ENCODE results near the gene BACE1-AS. TPM values are rescaled to one million over a fixed set of nuclear protein-coding genes. Genes with fewer than 3 reads are reported as not detected.

The BACE1-AS gene
- total and polyA plus RNA-seq, 2 experiments from 2014 or later: 10.6 to 19.6 TPM

DNA sequence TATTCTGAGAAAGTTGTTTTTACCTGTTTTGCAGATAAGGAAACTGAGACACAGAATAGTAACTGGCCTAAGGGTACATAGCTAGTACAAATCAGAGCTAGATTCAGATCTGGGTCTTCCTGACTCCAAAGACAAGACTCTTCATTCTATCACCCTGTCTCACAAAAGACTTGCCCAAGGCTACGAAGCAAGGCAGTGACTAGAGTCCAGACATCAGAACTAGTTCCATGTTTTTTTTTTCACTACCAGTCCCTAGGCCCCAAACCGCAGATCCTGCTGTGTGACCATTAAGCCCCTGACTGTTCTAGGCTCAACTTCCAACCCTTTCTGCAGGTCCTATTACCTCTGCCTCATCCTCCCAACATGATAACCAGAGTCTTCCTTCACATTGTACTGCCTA, 1.5 kb downstream of the BACE1-AS start:
- Mint-ChIP-seq H3K27ac (no peak overlapping the region), H3K4me3 (no peak overlapping the region), H3K27me3 (ENCODE audit: insufficient read depth, low read depth, poor library complexity) (peaks cover 12% of the 10 kb centered on the region), H3K9me3 (no peaks in the 10 kb centered on the region), H3K36me3 (ENCODE audit: low read depth) (peaks cover 19% of the 10 kb centered on the region), H3K4me1 (no peaks in the 10 kb centered on the region)
- no peak overlapping the region for H3K4me3 ChIP-seq
- TF ChIP-seq ZNF114 (CRISPR knock-in tag; IDR thresholded peaks at IDR 0.05) (no peak), STAT1 (IDR thresholded peaks at IDR 0.05; ENCODE audit: unreplicated experiment) (no peak), ZNF331 (CRISPR knock-in tag; IDR thresholded peaks at IDR 0.05; ENCODE audit: low read depth) (no peak), JUNB (IDR thresholded peaks at IDR 0.05; ENCODE audit: unreplicated experiment) (no peak), EZH2 (IDR thresholded peaks at IDR 0.05; ENCODE audit: low read depth, unreplicated experiment) (no peak), NANOG (IDR thresholded peaks at IDR 0.05; ENCODE audit: borderline replicate concordance) (no peak), EZH2phosphoT487 (IDR thresholded peaks at IDR 0.05; ENCODE audit: unreplicated experiment) (no peak), POLR2AphosphoS5 (IDR thresholded peaks at IDR 0.05; ENCODE audit: low read depth) (no peak)
- TF ChIP-seq, protein P1, sequence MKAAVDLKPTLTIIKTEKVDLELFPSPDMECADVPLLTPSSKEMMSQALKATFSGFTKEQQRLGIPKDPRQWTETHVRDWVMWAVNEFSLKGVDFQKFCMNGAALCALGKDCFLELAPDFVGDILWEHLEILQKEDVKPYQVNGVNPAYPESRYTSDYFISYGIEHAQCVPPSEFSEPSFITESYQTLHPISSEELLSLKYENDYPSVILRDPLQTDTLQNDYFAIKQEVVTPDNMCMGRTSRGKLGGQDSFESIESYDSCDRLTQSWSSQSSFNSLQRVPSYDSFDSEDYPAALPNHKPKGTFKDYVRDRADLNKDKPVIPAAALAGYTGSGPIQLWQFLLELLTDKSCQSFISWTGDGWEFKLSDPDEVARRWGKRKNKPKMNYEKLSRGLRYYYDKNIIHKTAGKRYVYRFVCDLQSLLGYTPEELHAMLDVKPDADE (IDR thresholded peaks at IDR 0.05): no peak
- TF ChIP-seq, protein P2, sequence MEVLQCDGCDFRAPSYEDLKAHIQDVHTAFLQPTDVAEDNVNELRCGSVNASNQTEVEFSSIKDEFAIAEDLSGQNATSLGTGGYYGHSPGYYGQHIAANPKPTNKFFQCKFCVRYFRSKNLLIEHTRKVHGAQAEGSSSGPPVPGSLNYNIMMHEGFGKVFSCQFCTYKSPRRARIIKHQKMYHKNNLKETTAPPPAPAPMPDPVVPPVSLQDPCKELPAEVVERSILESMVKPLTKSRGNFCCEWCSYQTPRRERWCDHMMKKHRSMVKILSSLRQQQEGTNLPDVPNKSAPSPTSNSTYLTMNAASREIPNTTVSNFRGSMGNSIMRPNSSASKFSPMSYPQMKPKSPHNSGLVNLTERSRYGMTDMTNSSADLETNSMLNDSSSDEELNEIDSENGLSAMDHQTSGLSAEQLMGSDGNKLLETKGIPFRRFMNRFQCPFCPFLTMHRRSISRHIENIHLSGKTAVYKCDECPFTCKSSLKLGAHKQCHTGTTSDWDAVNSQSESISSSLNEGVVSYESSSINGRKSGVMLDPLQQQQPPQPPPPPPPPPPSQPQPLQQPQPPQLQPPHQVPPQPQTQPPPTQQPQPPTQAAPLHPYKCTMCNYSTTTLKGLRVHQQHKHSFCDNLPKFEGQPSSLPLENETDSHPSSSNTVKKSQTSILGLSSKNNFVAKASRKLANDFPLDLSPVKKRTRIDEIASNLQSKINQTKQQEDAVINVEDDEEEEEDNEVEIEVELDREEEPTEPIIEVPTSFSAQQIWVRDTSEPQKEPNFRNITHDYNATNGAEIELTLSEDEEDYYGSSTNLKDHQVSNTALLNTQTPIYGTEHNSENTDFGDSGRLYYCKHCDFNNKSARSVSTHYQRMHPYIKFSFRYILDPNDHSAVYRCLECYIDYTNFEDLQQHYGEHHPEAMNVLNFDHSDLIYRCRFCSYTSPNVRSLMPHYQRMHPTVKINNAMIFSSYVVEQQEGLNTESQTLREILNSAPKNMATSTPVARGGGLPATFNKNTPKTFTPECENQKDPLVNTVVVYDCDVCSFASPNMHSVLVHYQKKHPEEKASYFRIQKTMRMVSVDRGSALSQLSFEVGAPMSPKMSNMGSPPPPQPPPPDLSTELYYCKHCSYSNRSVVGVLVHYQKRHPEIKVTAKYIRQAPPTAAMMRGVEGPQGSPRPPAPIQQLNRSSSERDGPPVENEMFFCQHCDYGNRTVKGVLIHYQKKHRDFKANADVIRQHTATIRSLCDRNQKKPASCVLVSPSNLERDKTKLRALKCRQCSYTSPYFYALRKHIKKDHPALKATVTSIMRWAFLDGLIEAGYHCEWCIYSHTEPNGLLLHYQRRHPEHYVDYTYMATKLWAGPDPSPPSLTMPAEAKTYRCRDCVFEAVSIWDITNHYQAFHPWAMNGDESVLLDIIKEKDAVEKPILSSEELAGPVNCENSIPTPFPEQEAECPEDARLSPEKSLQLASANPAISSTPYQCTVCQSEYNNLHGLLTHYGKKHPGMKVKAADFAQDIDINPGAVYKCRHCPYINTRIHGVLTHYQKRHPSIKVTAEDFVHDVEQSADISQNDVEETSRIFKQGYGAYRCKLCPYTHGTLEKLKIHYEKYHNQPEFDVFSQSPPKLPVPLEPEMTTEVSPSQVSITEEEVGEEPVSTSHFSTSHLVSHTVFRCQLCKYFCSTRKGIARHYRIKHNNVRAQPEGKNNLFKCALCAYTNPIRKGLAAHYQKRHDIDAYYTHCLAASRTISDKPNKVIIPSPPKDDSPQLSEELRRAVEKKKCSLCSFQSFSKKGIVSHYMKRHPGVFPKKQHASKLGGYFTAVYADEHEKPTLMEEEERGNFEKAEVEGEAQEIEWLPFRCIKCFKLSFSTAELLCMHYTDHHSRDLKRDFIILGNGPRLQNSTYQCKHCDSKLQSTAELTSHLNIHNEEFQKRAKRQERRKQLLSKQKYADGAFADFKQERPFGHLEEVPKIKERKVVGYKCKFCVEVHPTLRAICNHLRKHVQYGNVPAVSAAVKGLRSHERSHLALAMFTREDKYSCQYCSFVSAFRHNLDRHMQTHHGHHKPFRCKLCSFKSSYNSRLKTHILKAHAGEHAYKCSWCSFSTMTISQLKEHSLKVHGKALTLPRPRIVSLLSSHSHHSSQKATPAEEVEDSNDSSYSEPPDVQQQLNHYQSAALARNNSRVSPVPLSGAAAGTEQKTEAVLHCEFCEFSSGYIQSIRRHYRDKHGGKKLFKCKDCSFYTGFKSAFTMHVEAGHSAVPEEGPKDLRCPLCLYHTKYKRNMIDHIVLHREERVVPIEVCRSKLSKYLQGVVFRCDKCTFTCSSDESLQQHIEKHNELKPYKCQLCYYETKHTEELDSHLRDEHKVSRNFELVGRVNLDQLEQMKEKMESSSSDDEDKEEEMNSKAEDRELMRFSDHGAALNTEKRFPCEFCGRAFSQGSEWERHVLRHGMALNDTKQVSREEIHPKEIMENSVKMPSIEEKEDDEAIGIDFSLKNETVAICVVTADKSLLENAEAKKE (CRISPR knock-in tag; IDR thresholded peaks at IDR 0.05): no peak
- TF ChIP-seq, protein P3, sequence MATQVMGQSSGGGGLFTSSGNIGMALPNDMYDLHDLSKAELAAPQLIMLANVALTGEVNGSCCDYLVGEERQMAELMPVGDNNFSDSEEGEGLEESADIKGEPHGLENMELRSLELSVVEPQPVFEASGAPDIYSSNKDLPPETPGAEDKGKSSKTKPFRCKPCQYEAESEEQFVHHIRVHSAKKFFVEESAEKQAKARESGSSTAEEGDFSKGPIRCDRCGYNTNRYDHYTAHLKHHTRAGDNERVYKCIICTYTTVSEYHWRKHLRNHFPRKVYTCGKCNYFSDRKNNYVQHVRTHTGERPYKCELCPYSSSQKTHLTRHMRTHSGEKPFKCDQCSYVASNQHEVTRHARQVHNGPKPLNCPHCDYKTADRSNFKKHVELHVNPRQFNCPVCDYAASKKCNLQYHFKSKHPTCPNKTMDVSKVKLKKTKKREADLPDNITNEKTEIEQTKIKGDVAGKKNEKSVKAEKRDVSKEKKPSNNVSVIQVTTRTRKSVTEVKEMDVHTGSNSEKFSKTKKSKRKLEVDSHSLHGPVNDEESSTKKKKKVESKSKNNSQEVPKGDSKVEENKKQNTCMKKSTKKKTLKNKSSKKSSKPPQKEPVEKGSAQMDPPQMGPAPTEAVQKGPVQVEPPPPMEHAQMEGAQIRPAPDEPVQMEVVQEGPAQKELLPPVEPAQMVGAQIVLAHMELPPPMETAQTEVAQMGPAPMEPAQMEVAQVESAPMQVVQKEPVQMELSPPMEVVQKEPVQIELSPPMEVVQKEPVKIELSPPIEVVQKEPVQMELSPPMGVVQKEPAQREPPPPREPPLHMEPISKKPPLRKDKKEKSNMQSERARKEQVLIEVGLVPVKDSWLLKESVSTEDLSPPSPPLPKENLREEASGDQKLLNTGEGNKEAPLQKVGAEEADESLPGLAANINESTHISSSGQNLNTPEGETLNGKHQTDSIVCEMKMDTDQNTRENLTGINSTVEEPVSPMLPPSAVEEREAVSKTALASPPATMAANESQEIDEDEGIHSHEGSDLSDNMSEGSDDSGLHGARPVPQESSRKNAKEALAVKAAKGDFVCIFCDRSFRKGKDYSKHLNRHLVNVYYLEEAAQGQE (IDR thresholded peaks at IDR 0.05; ENCODE audit: unreplicated experiment): no peak
- no peaks in the 10 kb centered on the region for H3F3A ChIP-seq (replicated peaks; ENCODE audit: low read depth)
- ATAC-seq (no peak), DNase-seq (ENCODE audit: low spot score) (no peak)
- H3K27me3 ChIP-seq (ENCODE audit: insufficient read depth): no peaks in the 10 kb centered on the region
- no peaks in the 10 kb centered on the region for H3K79me2 ChIP-seq (replicated peaks; ENCODE audit: insufficient read depth)
- H3K9me2 ChIP-seq (ENCODE audit: insufficient read depth): no peaks in the 10 kb centered on the region
- H2AFZ ChIP-seq: no peak overlapping the region
- no peak overlapping the region for H3K4me2 ChIP-seq
- H3K36me3 ChIP-seq (ENCODE audit: insufficient read depth): no peaks in the 10 kb centered on the region
- no peak overlapping the region for H3K27ac ChIP-seq (ENCODE audit: low read depth)
- no peaks in the 10 kb centered on the region; the same call in 1 of the 2 replicates for H4K20me1 ChIP-seq (replicated peaks; ENCODE audit: insufficient read depth)
- no peaks in the 10 kb centered on the region for H3K4me1 ChIP-seq (ENCODE audit: insufficient read depth)
